Thyroid gland (tissue), 4 donors: ENCODE measurements around the gene TPPP2. TPM values are rescaled to one million over a fixed set of nuclear protein-coding genes. Genes with fewer than 3 reads are reported as not detected.
A peak's percentile ranks its signal among the peaks of the same experiment; 100 is the strongest.

Experiments used
- DNase-seq, 2 donors: peaks; one replicate each; pipeline ENCODE4 v3.0.0-alpha.2; 2019
- H3K27ac ChIP-seq, 3 donors: fragments of 200-600 bp; sonication (generic); 1 replicate in 2 of 3; 2 replicates in 1 of 3; pipeline ENCODE4 v1.5.1; 2016 to 2019; ENCODE audit warnings: mild to moderate bottlenecking in 1 of 3, moderate library complexity in 1 of 3
- H3K27me3 ChIP-seq: fragments of 200-600 bp; sonication (generic); one replicate; pipeline ENCODE4 v1.5.1; 2019
- H3K36me3 ChIP-seq, 2 donors: fragments of 200-600 bp; sonication (generic); one replicate each; pipeline ENCODE4 v1.5.1; 2016 to 2019
- H3K4me1 ChIP-seq, 2 donors: fragments of 200-600 bp; sonication (generic); one replicate each; pipeline ENCODE4 v1.5.1; 2017 to 2019
- H3K4me3 ChIP-seq, 3 donors: fragments of 200-600 bp; sonication (generic); replicated peaks in 1 of 3; 1 replicate in 2 of 3; 2 replicates in 1 of 3; pipeline ENCODE4 v1.5.1; 2016; ENCODE audit warnings: mild to moderate bottlenecking in 1 of 3
- H3K9me3 ChIP-seq: fragments of 200-600 bp; sonication (generic); one replicate; pipeline ENCODE4 v1.5.1; 2017
- CTCF ChIP-seq, 6 experiments: fragments of 200-600 bp in 3 of 6; fragments of 450-650 bp in 3 of 6; sonication (generic) in 3 of 6; IDR thresholded peaks; one replicate each; pipeline ENCODE4 v1.5.1; 2016 to 2019; ENCODE audit warnings: antibody characterized with exemption in 6 of 6, mild to moderate bottlenecking in 2 of 6, inconsistent platforms in 1 of 6, moderate library complexity in 1 of 6
- POLR2A ChIP-seq, 2 donors: fragments of 450-650 bp; IDR thresholded peaks; one replicate each; pipeline ENCODE4 v1.6.1; 2017; ENCODE audit warnings: antibody characterized with exemption in 2 of 2, mild to moderate bottlenecking in 2 of 2, moderate library complexity in 1 of 2
- WGBS, 2 donors: methylation state at CpG; one replicate each; pipeline ENCODE4 v1.1.5; 2017; 5-methylcytosine and 5-hydroxymethylcytosine counted together
- intact Hi-C: fragments of 100-400 bp; cut with DNase I; formaldehyde crosslinking; loops from one replicate; pipeline ENCODE4 v1.15.1; 2023
- total RNA-seq, 4 donors: library from RNA; depleted of rRNA; stranded (reverse); fragments of >200 nt; gene quantifications; one replicate each; pipeline ENCODE4 v1.2.3, GENCODE V29; 2016

Gene TPPP2
- total RNA-seq, 4 donors from 2014 or later = not detected

- Histone ChIP-seq H3K4me3 (no peak overlapping the region), H3K27me3 (no peaks in the 10 kb centered on the region), H3K4me1 (peaks cover 37 to 49% of the 10 kb centered on the region in 2 donors), H3K27ac (peak overlapping the region; percentile 60 to 90 (median 72)), H3K9me3 (no peaks in the 10 kb centered on the region), H3K36me3 (peaks cover 29 to 34% of the 10 kb centered on the region in 2 donors)
- TF ChIP-seq CTCF (IDR thresholded peaks at IDR 0.05) = no peak
- TF ChIP-seq POLR2A (IDR thresholded peaks at IDR 0.05) = peak in 1 of 2 donors; percentile 11
- peak; percentile 78 to 80 for DNase-seq
- 57 to 59% methylated on average over 20 to 22 of the region's 26 CpGs for WGBS, 2 donors
- intact Hi-C loops = no loop called here
Measured at GRCh38 chr14:21074398-21075272, 44.6 kb downstream of the TPPP2 start.

DNA sequence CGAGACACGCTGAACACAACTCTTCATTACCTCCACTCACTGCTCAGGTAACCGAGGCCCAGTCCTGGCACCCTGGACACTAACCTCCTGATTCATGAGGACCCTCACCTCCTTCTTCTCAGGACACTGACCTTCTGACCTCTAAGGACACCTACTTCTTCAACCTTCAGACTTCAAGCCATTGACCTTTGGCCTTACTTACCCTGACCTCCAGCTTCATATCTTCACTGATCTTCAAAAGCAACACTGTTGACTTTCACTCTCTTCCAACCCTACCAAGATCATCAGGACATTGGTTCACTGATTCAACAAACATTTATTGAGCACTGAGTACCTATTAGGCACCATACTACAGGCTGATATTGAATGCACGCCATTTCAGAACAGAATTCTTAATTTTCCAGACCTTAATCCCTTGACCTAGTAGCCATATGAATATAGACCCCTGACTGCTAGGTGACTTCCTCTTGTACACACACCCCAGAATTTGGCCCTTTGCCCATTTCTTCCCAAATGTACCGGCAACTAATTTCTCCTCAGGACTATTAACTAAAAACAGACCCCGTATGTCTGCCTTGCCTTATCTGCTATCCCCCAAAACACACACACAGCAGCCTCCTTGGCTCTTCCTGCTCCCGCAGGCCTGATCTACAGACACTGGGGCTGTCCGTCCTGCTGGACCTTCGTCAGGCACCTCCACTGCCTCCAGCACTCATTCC lies 45.9 kb downstream of the TPPP2 start:
- peak overlapping the region in 2 of 3 donors; percentile 60 to 90 for H3K27ac ChIP-seq
- no peaks in the 10 kb centered on the region for H3K9me3 ChIP-seq
- intact Hi-C loops = no loop called here
- no peaks in the 10 kb centered on the region for H3K27me3 ChIP-seq
- DNase-seq = no peak
- TF ChIP-seq POLR2A (IDR thresholded peaks at IDR 0.05) = no peak
- TF ChIP-seq CTCF (IDR thresholded peaks at IDR 0.05) = no peak
- peaks cover 38 to 43% of the 10 kb centered on the region in 2 donors for H3K36me3 ChIP-seq
- H3K4me1 ChIP-seq = peaks cover 35 to 47% of the 10 kb centered on the region in 2 donors
- no peak overlapping the region for H3K4me3 ChIP-seq
- WGBS, 2 donors = 88 to 90% methylated on average over 9 of the region's 9 CpGs

- 82 to 86% methylated on average over 2 of the region's 2 CpGs for WGBS, 2 donors
- Histone ChIP-seq H3K9me3 (no peaks in the 10 kb centered on the region), H3K4me3 (no peak overlapping the region), H3K27ac (no peak overlapping the region), H3K36me3 (peaks cover 54 to 59% of the 10 kb centered on the region in 2 donors), H3K27me3 (no peaks in the 10 kb centered on the region), H3K4me1 (peaks cover 27 to 33% of the 10 kb centered on the region in 2 donors)
- no peak for DNase-seq
- TF ChIP-seq POLR2A (IDR thresholded peaks at IDR 0.05) (no peak), CTCF (IDR thresholded peaks at IDR 0.05) (no peak)
- intact Hi-C loops = no loop called here
Measured at GRCh38 chr14:21077672-21078071, 47.7 kb downstream of the TPPP2 start.

DNA sequence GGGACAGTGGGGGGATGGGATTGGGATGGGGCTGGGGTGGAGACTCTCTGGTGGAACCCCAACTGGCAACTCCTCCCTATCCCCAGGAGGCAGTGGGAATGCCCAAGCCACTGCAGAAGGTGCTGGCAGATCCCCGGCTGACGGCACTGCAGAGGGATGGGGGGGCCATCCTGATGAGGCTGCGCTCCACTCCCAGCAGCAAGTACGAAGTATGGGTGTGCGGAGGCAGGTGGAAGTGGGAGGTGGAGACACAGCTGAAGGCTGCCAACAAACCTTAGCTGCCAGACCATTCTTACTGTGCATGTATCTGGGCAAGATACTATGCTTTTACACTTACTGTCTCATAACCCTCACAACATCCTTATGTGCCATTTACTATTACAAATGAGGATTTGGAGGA lies 48.3 kb downstream of the TPPP2 start:
- H3K27me3 ChIP-seq = no peaks in the 10 kb centered on the region
- peaks cover 21 to 27% of the 10 kb centered on the region in 2 donors for H3K4me1 ChIP-seq
- DNase-seq = no peak
- TF ChIP-seq POLR2A (IDR thresholded peaks at IDR 0.05) (no peak), CTCF (IDR thresholded peaks at IDR 0.05) (no peak)
- H3K4me3 ChIP-seq = no peak overlapping the region
- H3K27ac ChIP-seq = no peak overlapping the region
- 87 to 94% methylated on average over 5 of the region's 5 CpGs for WGBS, 2 donors
- H3K36me3 ChIP-seq = peaks cover 57 to 63% of the 10 kb centered on the region in 2 donors
- no peaks in the 10 kb centered on the region for H3K9me3 ChIP-seq
- intact Hi-C loops = no loop called here
